ENCODE results near the gene NFE2.
"Not testable (repeated sequence)": the region's sequence is repeated elsewhere in the genome, so short reads cannot be mapped to it uniquely, and the experiment has no call there.

Gene NFE2

DNA sequence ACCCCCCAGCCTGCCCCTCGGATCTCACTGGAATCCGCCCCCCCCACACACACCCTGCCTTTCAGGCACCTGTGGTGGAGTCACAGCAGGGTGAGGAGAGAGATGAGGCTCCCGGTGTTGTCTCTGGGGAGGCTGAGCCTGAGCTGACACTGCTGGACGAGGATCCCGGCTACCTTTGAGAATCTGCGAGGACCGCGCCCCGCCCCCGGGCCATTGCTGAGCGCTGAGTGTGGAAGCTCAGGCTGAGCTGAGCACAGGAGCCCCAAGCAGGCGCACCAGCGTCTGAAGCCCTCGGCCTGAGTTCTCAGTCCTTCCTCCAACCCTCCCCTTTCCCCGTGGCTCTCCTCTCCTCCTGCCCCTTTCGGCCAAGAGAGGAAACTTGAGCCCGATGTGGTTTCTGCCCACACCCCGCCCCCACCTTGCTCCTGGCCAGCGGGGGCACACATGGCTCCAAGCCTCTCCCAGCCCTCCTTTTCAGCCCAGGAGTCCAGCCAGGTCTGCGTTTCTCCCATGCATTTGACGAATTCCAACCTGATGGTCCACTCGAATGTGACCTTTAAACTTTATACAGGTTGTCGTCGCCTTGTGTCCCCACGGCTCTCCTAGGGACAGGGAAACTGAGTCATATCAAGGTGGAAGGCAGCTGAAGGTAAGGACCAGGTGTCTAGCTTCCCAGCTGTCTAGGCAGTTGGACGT, at the start of gene NFE2:
NFE2 (minus strand) TSS at position 284 of the 696 bp plus-strand sequence. CDS start 5,767 bp downstream, outside the sequence.
- no peak for DNase-seq (ENCODE audit: low read depth)

DNA sequence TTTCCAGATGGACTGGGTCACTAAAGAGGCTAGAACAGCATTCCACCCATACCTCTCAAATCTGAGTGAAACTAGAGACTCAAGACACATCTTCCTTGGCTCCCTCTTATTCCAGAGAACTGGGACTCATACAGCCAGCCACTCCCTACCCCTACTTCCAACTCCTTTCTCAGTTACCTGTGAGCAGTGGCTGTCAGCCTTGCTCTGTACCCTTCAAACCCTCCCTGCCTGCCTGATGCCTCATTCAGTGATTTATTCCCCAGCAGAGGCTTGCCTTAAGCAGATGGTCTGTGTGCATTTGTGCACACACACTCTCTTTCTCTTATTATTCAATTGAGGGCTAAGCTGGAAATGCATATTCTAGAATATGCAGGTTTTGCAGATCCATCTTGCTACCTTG, 48.9 kb upstream of the NFE2 start:
- DNase-seq (ENCODE audit: low read depth) = no peak

DNA sequence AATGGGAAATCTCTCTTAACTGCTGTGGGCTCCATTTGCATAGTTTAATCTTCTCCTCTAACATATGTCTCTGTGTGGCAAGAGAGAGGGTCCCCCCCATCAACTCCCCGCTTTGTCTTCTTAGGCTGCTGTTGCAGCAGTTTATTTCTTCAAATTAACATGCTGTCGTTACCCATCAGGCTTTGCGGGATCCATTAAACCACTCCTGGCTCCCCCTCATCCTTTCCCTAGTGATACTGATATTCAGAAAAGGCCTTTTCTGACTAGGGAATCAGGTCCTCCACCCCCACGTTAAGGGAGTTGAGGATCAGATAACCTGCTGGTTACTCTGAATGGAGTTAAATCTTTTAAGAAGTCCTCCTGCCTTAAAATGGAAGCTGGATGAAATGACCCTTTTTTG, 48.2 kb upstream of the NFE2 start:
- no peak for DNase-seq (ENCODE audit: low read depth)

DNA sequence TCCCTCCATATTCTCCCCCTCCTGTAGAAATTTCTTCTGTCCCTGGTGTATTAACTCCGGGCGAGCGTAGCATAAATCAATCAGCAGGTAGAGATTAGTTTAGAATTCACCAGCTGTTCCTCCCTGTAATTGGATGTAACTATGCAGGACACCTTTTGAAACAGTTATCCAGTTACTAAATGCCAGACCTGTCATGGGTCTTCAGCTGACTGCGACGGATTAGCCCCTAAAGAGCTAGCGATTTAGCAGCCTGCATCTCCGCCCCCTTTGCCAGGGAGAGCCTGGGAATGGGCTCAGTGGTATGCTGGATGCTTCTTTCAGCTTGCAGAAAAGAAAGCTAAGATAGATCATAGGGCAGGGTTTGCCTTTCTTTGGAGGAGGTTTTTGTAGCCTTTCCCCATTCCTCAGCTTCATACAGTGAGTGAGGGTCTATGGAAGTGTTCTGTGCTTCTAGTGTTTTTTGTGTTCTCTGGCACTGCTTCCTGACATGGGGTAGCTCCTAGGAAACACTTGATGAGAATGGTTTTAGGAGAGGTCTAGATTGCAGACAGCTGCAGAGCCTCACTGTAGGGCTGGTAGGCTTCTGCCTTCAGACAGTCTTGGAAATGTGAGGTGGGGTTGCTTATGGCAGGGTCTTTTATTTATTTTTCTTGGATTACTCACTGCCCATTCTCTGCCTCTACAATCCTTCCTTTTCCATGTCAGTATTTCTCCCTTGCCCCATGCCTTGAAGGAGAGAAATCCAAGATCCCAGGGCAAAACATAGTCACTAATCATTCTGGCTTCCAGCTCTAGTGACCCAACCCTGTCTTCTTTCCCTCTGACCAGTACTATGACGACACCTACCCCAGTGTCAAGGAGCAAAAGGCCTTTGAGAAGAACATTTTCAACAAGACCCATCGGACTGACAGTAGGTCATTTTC, 40.8 kb upstream of the NFE2 start:
- no peak for DNase-seq (ENCODE audit: low read depth)

DNA sequence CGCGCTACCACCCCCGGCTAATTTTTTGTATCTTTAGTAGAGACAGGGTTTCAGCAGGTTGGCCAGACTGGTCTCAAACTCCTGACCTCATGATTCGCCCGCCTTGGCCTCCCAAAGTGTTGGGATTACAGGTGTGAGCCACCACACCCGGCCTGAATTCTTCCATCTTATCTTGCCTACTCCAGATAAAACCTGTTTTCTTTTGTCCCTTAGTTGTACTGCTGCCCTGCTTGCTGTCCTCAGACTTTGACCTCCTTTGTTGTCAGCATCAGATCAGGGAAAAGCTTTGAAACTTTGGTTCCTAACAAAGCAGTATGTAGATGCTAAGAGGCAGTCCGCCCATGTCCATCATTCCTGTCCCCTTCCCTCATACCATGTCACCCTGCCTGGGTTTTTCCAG, 40.0 kb upstream of the NFE2 start:
- no peak for DNase-seq (ENCODE audit: low read depth)

DNA sequence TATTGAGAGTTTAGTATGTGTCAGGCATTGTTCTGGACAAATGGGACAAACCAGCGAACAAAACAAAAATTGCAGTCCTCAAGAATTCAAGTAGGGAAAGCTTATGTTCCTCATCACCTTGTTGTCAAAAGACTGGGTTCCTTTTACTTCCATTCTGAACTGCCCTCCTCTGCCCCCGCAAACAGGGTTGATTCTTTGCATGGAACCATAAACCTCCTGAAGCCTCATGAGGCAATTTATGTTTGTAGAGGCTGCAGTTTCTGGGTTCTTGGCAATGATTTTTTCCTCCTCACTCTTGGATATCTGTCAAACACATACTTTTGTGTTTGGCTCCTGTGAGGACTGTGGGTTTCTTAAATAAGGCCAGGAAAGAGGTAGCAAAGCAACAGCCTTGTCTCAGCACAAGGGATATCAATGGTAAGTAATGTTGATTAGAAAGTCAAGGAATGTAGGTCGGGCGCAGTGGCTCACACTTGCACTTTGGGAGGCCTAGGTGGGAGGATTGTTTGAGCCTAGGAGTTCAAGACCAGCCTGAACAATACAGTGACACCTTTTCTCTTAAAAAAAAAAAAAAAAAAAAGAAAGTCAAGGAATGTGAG, 38.0 kb upstream of the NFE2 start:
- DNase-seq (ENCODE audit: low read depth) = no peak

DNA sequence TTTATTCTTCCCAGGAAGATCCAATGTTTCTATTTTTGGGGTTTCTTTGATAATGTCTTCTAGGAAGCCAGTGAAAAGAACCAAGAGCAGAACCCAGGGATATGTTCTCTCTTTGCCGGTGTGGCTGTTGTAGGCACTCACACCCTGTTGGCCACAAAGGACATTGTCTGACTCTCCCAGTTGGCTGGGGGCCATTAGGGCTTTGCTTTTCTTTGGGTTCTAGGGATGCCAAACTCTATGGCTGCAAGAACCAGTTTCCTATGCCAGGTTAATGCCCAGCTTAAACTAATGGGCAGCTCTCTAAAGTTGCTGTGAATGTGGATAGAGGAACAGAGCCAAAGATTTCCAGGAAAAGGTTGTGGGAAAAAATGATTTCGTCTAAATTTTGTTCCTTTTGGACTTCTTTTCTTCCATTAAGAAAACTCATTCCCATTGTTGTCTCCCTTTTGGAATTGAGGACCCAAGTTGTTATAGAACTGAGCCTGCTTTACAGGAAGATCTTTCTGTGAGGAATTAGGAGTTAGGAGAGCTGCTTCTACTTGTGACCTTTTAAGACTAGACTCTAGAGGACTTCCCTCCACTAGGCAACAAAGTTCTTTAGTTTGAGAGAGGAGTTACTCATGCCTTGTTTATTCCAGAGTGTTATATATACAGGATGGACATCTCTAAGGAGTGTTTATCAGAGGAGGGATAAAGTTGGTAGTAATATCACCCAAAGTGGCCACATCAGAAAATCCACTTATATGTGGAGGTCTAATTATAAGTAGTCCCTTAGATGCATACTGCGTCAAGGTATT, 37.2 kb upstream of the NFE2 start:
- DNase-seq (ENCODE audit: low read depth) = no peak

DNA sequence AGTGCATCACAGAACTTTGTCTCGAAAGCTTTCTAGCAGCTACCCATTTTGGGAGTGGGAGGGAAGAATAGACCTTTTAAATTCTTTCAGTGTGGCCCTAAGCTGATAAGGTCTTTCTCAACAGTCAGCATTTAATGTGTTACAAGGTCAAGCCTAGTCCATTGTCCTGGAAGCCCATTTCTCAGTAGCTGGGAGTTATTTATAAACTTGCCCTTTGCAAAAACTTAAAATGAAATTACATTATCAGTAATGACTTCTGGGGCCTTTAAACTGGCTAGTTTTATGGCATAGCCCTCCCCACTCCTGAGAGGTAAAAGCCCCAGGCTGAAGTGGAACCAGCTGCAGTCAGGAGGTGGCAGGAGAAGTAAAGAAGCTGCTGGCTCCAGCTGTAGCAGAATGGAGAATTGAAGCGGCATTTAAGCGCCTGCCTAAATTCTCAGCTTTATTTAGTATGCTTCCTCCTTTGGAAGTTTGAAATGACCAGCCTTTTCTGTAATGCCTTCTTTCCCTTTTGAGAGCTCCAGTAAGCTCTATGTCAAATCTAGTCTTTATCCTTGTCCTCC, 36.5 kb upstream of the NFE2 start:
- DNase-seq (ENCODE audit: low read depth) = no peak

DNA sequence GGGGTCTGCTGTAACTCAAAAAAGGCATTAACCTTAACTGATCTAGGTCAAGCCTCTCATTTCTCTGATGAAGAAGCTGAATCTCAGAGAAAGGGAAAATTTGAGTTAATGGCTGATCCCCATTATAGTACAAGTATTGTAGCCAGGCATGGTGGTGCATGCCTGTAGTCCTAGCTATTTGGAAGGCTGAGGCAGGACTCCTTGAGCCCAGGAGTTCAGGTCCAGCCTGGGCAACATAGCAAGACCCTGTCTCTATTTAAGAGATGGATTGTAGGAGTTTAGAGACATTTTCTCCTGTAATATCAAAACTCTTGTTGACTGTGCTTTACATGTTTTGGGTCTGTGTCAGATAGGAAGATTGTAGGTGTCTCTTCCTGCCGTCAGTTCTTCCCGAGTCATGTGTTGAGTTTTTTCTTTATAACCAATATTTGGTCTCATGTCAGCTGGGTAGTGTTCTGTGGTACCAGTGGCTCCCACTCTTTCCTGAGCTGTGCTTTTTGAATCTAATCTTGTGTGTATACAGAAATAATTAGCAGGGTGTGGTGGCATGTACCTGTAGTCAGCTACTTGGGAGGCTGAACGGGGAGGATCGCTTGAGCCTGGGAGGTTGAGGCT, 32.7 kb upstream of the NFE2 start:
- no peak for DNase-seq (ENCODE audit: low read depth)

DNA sequence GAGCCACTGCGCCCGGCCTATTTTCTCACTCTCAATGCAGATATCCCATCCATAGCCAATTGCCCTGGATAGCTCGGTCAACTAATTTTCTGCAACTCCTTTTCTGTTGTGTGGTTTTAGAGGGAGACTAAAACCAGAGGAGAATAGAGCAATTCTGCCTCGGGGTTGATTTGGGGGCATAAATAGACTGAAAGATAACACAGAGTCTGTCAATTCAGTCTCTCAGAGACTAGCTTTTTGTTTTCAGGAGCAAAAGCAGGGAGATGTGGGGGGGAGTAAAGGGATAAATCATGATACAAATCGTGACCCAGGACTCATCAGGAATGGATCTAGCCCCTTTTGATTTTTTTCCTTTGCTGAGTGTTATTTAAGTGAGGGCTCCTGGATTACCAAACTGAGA, 30.6 kb upstream of the NFE2 start:
- DNase-seq (ENCODE audit: low read depth) = no peak

DNA sequence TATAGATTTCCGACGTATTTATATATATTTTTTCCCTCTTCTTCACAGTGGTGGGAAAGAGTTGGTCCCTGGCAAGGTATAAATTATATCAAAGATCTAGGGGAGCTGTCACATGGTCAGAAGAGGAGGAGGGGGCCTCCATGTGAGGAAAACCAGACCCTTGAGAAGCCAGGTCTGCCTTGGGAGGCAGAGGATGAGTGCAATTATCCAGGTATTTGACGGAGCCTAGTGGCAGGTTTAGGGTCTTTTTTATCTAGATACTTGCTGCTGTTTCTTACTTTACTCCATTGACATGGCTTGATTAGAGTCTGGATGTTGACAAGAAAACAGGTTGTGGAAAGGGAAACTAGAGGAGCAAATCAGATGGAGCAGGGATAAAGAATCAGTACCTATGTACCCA, 29.6 kb upstream of the NFE2 start:
- DNase-seq (ENCODE audit: low read depth) = no peak

DNA sequence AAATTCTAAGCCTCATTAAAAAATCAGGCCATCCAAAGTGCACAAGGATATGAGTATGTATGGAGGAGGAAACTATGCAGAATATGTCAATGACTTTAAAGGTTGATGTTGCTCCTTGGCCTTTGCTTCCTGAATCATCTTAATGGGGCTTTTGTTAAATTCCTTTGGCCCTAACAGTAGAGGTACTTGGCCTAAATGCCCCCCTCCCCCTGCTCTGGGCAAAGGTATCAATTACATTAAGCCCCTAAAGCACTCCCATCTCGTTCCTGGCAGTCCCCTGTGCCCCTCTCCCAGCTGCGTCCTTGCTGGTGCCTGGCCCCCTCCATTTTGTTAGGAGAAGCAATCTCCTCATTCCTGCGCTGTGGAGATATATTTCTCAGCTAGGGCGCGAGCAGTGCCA, 28.9 kb upstream of the NFE2 start:
- no peak for DNase-seq (ENCODE audit: low read depth)

DNA sequence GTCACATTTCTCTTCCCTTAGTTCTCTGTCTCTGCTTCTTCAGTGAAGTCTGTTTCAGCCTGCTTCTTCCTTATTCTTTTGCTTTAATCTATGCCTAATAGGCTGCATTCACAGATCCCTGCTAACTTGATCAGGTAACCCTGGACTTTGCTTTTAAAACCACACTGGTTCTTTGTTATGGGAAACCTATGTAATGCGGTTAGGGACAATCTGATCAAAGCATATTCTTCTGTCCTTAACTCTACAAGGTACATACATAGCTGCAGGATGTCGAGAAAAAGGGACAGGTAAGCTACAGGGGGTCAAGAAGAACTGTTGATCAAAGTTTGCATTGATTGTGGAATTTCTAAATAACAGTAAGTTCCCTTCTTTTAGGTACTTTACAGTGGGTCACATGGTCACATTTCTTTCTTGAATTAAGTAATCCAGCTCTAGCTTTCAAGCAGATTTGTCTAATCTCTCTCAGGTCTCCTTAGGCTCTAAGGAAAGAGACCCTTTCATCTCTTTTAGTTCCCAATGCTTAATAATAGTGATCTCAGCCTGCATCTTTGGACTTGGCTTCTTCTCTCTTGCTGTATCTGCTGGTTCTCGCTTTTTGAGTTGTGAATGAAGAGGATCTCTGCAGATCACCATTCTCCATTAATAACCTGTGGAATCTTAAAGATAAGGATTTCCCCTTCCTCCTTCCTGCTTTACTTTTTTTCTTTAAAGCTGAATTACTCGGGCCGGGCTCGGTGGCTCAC, 28.0 kb upstream of the NFE2 start:
- DNase-seq (ENCODE audit: low read depth) = no peak

DNA sequence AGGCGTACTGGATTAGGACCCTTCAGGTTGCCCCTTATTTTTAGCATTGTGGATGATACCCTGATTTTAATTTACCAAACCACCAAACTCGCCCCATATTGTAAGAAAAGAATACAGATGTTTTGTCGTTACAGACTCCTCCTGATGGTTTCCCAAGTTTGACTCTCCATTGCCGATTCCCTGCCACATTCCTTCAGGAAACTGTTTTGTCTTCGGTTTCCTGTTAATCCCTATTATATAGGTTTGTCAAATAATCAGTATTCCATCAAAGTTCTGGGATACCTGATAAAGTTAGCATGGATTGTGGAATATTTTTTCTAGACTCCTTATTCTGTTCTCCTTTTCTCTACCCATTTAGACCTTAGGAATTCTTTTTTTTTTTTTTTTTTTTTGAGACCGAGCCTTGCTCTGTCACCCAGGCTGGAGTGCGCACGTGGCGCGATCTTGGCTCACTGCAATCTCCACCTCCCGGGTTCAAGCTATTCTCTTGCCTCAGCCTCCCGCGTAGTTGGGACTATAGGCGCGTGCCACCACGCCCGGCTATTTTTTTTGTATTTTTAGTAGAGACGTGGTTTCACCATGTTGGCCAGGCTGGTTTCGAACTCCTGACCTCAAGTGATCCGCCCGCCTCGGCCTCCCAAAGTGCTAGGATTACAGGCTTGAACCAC, 24.8 kb upstream of the NFE2 start:
- DNase-seq (ENCODE audit: low read depth) = not testable (repeated sequence)

DNA sequence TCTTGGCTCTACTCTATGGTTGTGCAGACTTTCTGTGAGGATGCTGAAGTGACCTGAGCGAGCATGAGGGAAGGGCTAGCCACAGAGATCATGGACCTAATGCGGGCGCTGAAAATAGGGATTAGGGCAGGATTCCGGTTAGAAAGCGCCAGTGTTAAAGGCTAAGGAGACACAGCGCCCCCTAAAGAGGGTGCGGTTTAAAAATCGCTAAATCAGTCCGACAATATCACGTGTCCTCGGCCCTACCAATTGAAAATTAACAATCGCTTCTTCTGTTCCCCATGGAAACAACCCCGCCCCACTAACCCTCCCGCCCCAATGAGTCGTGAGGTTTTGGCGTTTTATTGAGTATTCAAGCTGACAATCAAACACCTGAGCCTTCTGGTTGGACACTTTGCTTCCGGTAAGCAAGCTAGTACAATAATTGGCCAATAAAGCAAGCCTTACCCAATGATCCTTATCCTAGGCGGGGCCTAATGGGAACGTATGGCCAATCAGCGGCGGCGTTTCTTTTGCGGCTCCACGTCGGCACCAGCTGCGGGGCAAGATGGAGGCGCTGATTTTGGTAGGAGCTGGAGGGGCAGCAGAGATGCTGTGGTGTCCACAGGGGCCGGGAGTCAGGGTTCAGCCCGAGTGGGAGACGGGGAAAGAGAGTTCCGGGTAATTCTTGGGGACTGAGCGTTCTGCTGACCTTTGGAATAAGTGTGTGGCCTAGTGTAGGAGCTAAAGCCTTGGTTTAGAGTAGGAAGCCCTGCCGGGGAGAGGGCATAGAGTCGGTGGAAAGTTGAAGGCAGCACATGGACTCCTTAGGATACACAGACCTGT, 24.0 kb upstream of the NFE2 start, which contains the start of gene COPZ1:
COPZ1 (plus strand) TSS at position 515 of the 825 bp plus-strand sequence; CDS start at position 548, 33 bp downstream.
- DNase-seq (ENCODE audit: low read depth) = peak; percentile 86

DNA sequence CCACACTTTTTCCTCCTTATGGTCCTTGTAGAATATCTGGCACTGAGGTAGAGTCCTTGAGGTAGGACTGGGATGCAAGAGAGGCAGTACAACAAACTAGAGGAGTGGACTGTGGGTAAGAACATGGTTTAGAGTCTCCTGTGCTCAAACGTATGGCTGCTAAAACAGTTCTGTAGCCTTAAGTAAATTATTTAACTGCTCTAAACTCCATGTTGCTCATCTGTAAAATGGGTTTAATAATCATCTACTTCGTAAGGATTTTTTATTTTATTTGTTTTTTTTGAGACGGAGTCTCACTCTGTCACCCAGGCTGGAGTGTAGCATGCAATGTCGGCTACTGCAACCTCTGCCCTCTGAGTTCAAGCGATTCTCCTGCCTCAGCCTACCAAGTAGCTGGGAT, 20.5 kb upstream of the NFE2 start:
- DNase-seq (ENCODE audit: low read depth) = no peak

DNA sequence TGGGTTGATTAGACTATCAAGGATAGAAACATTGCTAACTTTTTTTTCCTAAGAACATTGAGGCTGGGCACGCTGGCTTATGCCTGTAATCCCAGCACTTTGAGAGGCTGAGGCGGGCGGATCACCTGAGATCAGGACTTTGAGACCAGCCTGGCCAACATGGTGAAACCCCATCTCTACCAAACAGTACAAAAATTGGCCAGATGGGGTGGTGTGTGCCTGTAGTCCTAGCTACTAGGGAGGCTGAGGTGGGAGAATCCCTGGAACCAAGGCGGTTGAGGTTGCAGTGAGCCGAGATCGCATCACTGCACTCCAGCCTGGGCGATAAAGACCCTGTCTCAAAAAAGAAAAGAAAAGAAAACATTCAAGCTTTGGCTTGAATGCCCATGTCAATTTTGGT, 11.5 kb upstream of the NFE2 start:
- not testable (repeated sequence) for DNase-seq (ENCODE audit: low read depth)

DNA sequence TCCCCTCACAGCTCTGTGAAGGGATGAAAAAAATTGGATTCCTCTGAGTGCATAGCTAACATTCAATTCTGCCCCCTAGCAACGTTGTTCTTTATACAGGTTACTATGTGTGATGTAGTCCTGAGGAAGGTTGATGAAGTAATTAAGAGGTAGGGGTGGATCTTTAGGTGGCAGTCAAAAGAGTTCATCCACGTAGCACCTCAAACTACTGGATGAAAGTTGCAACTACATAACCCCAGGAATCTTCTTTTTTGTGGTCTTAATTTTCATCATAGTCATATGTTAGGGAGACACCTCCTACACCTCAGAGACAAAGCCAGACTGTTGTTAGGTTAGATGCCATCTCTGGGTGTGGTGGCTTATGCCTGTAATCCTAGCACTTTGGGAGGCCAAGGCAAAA, 10.2 kb upstream of the NFE2 start:
- DNase-seq (ENCODE audit: low read depth) = no peak
